Germinal center (tissue), 1 donor: ENCODE results near the gene LENEP.

Experiments used
- DNase-seq: peaks from one replicate; pipeline ENCODE4 v3.0.0; 2012; ENCODE audit warnings: mixed read lengths, low spot score

LENEP gene, protein sequence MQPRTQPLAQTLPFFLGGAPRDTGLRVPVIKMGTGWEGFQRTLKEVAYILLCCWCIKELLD

DNA sequence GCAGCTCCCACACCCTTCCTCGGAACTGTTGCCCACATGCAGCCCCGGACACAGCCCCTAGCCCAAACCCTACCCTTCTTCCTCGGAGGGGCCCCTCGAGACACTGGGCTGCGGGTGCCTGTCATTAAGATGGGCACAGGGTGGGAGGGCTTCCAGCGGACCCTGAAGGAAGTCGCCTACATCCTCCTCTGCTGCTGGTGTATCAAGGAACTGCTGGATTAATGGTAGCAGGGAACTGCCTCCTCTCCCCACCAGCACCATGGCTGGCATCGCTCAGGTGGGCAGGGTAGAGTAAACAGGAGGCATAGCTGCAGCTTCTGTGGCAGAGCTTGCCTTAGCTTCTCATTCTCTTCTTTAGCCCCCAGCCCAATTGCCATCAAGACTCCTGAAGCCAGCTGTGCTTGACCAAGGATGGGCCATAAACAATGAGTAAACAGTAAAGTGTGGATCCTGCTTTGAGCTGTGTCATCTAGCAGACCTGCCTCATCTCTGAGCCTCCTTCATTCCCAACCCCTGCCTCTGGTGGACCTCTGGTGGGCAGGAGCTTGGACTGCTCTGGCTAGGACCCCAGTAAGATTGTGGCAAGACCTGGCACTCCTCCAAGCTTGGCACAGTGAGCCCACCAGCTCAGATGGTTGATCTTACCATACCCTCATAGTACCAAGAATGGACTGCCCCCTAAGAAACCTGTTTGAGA, at the start of gene LENEP:
TSS of gene LENEP (plus strand) at position 15 of the 697 bp plus-strand sequence. CDS start at position 37, 22 bp downstream.
- no peak for DNase-seq

DNA sequence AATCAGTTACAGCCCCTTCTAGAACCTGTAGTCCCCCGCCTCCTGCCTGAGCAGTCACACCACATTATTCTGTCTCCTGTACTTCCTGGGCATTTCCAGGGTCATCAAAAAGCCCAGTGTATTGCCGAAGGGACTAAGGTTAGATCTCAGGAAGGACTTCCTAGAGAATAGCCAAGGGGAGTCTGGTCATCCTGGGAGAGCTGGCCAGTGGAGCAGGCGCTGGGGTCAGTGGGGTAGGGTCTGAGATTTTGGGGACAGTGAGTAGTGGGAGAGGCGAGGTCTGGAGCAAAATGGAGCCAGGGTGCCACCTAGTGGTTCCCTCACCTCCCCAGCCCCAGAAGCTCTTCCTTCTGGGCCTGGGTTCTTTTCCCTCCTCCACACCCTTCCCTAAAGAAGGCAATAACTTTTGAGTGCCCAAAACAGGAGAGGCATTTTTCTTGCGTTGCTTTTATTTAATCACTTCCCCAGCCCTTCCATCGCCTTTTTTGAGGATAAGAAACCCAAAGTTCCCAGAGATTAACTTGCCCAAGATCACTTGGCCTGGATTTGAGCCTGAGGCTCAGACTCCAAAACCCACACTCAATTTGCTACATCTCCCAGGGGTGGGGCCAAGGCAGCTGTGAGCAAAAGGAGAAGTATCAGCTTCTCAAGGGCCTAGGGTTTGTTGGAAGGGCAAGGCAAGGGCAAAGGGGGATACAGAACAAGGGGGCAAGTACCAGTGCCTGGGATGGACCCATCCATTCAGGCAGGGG, 49.6 kb upstream of the LENEP start:
- peak; percentile 56 for DNase-seq

DNA sequence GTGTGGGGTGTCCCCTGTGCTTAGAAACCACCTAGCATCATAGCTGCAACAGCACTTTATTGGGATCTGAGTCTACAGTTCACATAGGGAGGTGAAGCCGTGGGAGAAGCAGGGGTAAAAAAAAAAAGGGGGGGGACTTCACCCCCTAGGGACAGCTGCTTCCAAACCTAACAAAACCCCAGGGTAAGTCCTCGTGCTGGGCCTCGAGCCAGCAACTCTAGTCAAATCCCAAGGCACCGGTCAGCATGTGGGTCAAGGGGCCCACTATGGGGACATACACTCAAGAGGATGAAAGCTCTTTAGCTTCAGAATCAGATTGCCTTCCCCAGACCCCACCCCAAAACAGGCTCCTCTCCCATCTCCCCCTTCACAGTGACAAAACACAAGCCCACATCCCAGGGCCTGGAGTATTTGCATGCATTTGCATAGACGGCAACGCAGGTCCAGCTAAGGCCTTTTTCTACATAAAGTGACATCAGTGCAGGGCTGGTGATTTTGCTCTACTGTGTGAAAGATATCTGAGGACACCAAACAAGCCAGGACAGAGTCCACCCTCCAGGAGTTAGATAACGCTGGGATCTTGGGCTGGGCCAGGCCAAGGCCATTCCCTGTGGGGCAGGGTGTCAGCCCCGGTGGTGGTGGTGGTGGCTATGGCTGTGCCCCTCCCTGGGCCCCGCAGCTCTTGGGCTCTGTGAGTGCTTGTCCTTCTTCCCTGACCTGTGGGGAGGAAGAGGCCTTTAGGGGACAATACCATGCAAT, 48.8 kb upstream of the LENEP start:
- no peak for DNase-seq

DNA sequence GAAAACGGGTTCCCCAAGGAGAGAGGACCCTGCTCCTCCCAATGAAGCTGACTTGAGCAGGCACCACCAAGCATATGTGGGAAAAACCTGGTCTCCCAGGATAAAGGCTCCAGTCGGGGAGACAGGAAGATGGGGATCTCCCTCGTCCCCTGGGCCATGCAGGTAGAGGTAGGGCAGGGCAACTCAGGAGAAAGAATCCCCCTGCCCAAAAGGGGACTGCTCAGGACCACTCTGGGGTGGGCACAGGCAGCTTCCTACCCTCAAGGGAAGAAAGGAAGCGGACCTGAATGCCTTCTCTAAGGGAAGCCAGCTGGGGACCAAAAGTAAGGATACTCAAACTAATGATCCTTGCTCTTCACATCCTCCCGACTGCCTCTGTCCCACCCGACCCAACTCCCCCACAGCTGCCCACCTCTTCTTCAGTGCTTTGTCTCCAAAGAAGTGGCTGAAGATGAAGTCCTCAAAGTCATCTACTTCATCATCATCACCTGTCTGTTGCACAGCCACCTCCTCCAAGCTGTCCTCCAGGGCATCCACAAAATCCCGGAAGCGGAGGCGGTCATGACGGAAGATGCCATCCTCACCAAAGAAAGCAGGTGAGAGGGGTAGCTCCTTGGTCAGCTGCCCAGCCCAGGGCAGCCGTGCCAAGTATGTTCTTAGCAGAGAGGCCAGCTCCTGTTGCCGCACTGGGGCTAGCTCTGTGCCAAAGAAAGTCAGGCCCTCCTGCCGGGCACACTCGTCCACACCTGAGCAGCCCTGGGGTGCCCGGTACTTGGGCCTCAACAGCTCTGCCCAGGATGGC, 48.0 kb upstream of the LENEP start:
- DNase-seq, result no peak

DNA sequence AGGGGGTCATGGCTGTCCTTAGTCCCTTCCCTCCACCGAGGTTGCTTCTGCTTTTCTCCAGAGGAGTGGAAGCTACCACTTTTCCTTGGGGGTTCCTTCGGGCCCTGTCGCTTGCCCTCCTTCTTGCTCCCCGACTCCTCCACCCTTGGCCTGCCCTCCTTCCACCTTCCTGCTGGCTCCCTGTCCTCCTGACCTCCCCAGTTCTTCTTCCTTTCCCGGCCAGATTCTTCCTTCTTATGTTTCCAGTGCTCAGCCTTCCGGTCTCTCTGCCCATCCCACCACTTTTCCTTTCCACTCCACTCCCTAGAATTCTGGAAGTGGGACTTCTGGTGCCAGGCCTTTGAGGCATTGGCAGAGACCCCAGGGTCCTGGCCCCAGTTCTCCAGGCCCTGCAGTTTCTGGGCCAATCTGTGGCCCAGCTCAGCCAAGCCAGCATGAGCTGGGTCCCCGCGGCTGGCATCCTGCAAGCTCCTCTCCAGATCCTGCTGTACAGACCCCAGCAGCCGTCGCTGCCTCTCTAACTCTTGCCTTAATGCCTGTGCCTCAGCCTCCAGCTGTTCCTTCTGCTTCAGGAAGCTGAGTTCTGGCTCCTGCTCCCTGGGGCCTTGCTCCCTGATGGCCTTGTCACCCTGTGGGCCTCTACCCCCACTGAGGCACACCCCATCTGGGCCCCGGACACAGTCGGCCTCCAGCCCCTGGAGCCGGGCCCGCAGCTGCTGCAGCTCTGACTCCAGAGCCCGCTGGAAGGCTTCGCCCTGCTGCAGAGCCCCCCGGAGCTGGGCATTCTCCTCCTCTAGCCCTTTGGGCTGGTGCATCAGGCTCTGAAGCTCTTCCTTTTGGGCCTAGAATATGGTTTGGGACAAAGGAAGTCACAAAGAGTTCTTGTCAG, 47.2 kb upstream of the LENEP start:
- DNase-seq, result no peak

DNA sequence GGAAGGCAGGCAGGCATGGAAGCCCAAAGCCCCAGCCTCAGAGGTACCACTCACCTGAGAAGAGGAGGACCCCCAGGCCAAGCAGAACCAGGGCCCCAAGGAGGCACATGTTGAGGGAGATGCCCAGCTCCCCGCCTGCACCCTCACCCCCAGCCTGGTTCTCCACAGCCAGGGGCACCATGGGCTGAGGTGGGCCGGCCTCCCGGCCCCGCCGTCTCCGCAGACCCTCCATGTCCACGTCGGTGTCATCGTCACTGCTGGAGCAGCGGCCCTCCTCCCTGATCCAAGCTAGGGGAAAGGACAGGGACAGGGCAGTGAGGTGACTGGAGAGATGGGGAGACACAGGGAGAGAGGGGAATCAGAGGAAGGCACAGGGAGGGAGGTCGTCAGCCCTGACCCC, 45.3 kb upstream of the LENEP start:
- DNase-seq, result no peak

DNA sequence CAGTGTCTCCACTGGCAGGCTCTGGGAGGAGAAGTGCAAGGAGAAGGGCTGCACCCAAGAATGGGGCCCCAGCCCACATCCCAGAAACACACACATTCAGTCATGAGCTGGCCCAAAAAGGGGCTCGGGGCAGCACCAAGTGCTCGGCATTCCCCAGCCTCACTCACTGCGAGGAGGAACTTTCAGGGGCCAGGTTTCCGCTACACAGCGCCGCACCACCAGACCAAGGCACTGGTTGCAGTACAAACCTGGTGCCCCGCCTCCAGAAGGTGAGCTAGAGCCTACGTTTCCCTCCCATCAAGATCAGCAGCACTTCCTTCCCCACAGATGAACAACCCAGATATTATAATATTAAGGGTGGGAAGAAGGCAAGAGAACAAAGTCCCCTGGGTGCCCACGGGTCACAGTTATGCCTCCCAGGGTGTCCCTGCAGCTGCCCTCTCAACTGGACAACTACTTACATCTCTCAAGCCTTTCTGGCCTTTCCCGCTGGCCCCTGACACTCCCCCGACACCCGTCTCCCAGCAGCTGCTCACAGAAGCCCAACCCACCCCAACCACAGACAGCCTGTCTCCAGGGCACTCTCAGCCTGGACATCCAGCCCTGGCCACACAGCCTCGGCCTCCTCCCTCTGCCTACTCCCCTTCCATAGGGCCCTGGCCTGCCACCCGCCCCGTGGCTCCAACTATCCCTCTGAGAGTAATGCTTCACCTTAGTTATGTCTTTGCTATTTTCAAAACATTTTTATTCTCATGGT, 41.3 kb upstream of the LENEP start:
- peak; percentile 71 for DNase-seq

DNA sequence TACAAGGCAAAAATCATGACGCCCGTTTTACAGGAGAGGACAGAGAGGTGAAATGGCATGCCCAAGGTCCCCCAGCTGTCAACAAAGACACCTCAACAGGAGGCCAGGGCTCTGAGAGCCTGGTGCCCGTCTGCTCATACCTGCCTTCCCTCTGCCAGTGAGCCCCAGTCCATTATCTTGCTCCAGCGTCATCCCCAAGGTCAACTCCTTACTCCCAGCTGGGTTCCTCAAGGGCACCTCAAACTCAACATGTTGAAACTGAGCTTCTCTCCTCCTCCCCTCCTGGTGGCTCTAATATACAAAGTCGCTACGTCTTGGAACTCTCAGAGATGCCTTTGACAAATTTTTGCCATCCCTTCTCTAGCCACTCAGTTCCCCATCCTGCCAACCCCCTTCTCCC, 40.7 kb upstream of the LENEP start:
- DNase-seq, result no peak

DNA sequence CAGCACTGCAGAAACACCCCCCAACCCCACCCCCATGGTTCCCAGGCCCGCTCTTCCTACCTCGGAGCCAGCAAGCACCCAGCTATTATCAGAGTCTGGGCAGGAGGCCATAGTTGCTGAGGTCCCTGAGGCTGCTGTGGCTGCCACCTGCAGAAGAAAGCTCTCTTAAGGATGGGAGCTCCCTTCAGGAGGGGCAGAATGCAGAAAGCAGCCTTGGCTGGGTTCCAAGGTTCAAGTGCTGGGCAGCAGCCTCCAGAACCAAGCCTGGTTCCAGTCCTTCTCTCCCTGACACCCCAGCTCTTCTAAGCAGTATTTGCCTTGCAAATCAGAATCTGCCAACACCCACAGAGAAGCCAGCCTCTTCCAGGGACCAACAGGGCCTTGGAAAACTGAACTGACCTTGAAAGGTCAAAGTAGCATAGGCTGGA, 39.8 kb upstream of the LENEP start:
- DNase-seq, result no peak

DNA sequence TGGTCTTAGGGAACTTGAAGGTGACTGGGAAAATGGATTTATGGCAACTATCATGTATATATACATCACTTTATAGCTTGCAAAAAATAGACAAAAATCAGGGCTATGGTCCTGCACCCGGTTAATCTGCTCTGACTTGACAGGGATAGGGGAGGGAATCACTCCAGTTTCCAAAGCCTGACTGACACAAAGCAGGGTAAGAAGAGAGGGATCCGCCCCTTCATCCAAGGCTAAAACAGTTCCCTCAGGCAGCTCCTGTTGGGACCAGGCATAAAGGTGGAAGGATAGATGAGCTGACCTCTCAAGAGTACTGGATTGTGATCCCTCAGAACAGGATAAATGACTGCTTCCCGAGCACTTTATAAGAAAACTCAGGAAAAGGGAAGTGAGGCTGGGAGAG, 38.8 kb upstream of the LENEP start:
- DNase-seq, result no peak

DNA sequence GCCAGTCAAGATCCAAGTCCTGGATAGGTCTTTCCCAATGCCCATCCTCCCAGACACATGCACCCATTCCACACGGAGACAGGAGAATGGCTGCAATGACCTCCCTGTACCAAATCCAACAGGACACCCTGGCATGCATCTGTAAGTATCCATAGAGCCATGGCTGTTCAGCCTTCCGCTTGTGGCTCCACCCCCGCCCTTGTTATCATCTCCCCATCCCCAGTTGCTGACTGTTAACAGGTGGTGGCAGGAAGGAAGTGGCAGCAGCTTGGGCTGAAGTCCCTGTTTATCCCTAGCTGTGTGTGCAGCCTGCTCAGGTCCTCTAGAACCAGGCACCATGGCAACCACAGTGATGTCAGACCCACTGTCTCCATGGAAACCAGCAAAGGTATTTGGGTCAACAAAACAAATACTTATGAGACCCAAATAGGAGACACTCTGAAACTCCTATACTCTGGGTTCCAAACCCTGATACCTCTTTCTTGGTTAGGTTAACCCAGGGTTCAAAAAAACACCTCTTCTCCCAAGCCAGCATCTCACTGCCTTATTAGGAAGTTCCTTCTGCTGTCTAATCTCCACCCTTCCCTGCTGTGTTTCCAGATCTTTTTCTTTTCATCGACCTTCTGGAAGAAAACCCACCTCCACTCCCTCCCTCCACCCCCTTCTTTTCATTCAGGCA, 38.2 kb upstream of the LENEP start:
- peak; percentile 85 for DNase-seq

DNA sequence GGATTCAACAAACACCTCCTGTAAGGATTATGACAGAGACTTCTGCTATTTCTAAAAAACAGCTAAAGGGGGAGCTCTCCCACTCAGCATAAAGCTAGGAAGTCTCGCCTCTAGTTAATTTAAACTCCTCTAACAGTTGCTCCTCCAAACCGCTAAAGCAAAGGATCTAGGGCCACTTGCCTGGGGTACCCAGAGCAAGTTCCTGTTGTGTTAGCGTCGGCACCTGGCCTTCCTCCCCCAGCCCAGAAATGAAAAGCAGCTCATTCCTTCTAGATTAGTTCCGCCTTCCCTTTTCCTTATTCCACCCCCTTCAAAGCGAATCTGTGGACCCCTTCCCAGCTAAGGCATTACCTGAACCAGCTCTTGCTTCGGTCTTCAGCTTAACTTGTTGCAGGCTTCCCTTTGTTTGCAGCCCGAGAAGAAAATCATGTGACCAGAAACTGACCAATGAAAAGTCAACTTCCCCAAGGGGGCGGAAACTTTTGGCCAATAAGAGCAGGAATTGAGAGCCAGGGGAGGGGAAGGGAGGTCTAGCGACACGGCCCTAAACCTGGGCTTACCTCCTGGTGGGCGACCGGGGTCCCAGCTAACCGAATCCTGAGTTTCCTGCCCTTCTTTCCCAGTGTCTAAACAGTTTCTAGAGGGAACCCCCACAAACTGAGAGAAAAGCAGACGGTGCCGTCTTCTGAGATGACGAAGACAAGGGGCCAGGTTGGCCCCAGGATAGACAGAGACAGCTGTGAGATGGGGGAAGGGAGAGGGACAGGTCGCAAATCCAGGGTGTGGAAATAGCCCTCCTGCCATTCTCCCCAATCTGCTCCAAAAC, 37.5 kb upstream of the LENEP start, which contains the start of gene PBXIP1:
TSS of gene PBXIP1 (minus strand) at position 382 of the 826 bp plus-strand sequence. CDS start 2,378 bp downstream, outside the sequence.
- peak; percentile 96 for DNase-seq

DNA sequence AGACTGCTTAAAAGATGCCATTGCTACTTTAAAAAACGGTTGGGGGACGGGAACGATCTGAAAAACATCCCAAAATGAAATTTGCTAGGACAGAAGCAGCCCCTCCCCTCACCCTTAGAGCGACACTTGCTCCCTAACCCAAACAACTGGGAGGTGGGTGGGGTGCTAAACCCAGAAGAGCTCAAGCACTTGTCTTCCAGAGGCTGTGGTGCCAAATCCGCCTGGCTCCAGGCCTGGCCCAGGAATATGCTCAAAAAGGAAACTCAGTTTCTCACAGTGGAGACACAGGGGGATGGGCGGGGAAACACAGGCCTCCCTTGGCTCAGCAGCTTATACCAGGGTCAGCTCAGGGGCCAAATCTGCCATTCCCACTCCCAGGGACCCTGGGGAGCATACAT, 36.8 kb upstream of the LENEP start:
- DNase-seq, result no peak

DNA sequence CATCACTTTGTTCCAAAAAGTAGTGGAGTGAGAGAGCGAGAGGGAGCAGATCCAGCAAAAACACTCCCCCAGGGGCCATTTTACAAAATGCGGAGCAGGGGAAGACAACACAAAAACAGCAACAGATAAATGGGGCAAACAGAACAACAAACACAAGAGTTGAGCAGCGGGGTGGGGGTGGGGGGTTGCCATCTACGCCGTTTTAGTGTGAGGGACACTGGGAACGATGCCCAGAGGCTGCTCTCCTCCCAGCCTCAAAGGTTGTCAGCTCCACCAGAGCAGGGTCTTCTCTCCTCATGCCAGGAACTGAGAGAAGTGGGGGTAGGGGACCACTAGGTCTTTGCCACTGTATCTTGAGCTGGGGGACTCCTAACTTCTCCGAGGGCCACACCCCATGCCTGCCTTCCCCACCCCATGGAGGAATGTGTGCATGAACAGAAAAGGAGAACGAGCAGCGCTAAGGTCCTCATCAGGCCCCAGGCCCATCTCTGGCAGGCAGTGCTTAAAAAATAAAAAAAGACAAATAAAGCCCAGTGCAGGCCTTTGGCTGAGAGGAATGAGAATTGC, 36.2 kb upstream of the LENEP start:
- DNase-seq, result no peak

DNA sequence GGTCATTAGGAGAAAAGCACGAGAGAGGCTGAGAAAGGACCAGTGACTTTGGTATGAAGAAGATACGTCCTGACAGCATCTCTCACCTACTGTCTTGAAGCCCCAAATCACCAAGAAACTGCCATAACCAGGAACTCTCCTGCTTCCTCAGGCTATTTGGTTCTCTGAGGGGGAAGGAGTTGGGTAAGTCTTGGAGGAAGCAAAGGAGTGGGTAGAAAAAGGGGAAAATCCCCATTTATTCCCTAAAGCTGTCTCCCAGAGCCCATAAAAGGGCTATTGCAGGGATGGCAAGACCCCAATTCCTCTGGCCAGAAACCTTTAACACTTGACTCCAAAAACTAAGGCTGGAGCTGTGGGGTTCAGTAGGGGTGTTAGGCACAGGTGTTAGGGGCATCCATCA, 35.4 kb upstream of the LENEP start:
- DNase-seq, result no peak

DNA sequence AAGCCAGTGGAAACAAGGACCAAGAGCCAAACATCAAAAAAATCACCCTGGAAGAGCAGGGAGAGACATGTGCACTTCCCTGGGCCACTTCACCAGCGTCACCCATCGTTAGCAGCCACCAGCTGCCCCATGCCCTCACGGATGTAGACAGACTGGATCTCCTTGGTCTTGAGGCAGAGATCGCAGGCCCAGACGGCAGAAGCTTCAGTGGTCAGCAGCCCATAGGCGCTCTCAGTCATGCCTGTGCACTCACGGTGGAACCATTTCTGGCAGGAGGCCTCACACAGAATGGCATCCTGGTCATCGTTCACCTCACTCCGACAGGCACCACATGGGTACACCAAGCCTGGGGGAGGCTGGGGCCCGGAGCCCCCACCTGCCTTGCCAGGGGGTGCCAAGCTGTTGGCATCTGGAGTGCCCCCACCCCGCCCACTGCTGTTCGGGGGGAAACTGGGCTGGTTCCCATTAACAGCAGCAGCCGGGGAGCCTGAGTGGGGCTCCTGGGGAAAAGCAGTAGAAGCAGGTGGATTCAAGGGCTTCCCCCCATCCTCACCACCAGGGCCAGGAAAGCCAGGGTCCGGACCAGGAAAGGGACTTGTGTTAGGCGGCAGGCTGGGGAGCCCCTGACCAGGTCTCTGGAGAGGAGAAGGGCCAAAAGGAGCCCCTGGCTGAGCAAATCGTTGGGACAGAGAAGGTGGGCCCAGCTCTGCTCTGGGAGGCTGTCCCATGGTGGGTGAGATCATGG, 34.5 kb upstream of the LENEP start:
- no peak for DNase-seq

DNA sequence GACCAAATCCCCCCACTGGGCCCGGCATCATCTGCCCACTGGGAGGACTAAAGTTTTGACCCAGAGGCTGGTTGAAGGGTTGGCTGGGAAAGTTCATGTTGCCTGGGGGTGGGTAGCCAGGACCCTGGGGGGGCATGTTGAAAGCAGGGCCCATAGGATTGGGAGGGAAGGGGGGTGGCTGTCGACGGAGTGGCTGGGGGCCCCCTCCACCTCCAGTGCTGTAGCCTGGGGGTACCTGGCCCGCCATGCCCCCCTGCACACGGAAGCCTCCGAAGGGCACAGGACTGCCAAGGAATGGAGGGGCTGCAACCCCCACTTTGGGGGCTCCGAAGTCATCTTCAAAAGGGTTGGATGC, 34.0 kb upstream of the LENEP start:
- DNase-seq, result no peak
